Body of pancreas (tissue), 4 donors: ENCODE measurements around the gene PTPRD. TPM values are rescaled to one million over a fixed set of nuclear protein-coding genes. Genes with fewer than 3 reads are reported as not detected.

ENCODE experiments used
- ATAC-seq: fragments of 150-250 bp; one replicate; pipeline ENCODE4 v1.9.1; 2016
- DNase-seq, 4 donors: peaks; one replicate each; pipeline ENCODE4 v3.0.0-alpha.2; 2019
- H3K27ac ChIP-seq, 4 donors: fragments of 200-600 bp; sonication (generic); 1 replicate in 3 of 4; 2 replicates in 1 of 4; pipeline versions ENCODE4 v1.5.1 to v1.6.1; 2016 to 2019; ENCODE audit warnings: mild to moderate bottlenecking in 1 of 4, mixed read lengths in 1 of 4, moderate library complexity in 1 of 4
- H3K27me3 ChIP-seq, 2 donors: fragments of 200-600 bp; sonication (generic); one replicate each; pipeline ENCODE4 v1.6.0; 2016; ENCODE audit warnings: mild to moderate bottlenecking in 1 of 2
- H3K36me3 ChIP-seq, 2 donors: fragments of 200-600 bp; sonication (generic); replicated peaks in 1 of 2; 2 replicates each; pipeline ENCODE4 v1.5.1; 2016; ENCODE audit warnings: low read depth in 2 of 2; ENCODE audit not compliant: insufficient read depth in 1 of 2
- H3K4me1 ChIP-seq: fragments of 200-600 bp; sonication (generic); one replicate; pipeline ENCODE4 v1.6.0; 2016
- H3K4me3 ChIP-seq, 2 donors: fragments of 200-600 bp; sonication (generic); 1 replicate in 1 of 2; 2 replicates in 1 of 2; pipeline ENCODE4 v1.5.1; 2016 to 2019
- H3K9me3 ChIP-seq, 3 donors: fragments of 200-600 bp; sonication (generic); 1 replicate in 2 of 3; 2 replicates in 1 of 3; pipeline ENCODE4 v1.5.1; 2016
- CTCF ChIP-seq, 7 experiments: fragments of 450-650 bp in 4 of 7; fragments of 200-600 bp in 3 of 7; sonication (generic) in 3 of 7; IDR thresholded peaks; one replicate each; pipeline ENCODE4 v1.5.1; 2016 to 2019; ENCODE audit warnings: antibody characterized with exemption in 7 of 7
- POLR2A ChIP-seq, 3 donors: fragments of 450-650 bp; IDR thresholded peaks; one replicate each; pipeline ENCODE4 v1.6.1; 2016; ENCODE audit warnings: antibody characterized with exemption in 3 of 3, mild to moderate bottlenecking in 2 of 3
- WGBS, 2 donors: methylation state at CpG; one replicate each; pipeline ENCODE4 v1.1.5; 2017; 5-methylcytosine and 5-hydroxymethylcytosine counted together
- intact Hi-C: fragments of 100-400 bp; cut with DNase I; formaldehyde crosslinking; loops from one replicate; pipeline ENCODE4 v1.15.1; 2023
- total RNA-seq, 2 donors: library from RNA; depleted of rRNA; stranded (reverse); fragments of >200 nt; gene quantifications; one replicate each; pipeline ENCODE4 v1.1.0, GENCODE V29; 2016

The PTPRD gene
- total RNA-seq, 2 donors from 2014 or later = 4.3 to 4.9 TPM

DNA sequence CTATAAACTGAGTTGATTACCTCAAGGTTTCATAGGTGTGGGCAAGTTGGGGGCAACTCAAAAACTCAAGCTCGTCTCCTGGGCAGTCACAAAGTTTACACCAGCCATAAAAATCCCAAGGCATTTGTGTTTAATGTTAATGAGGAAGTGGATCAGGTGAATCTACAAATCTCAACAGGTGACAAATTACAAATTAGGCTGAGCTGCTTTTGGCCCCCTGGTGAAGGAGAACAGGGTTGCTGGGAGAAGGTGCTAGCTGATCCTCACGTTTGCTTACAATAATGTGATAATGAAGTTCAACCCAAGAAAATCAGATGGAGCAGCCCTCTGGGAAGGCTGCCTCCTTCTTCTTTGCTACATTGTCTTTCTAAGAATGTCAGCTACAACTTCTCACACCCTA lies 2324.8 kb downstream of the PTPRD start:
- Histone ChIP-seq H3K36me3 (no peaks in the 10 kb centered on the region), H3K4me3 (no peak overlapping the region), H3K27me3 (no peaks in the 10 kb centered on the region), H3K27ac (peak overlapping the region in 3 of 4 donors; percentile 27 to 72 (median 62)), H3K4me1 (peaks cover 27% of the 10 kb centered on the region), H3K9me3 (no peaks in the 10 kb centered on the region)
- DNase-seq (no peak), ATAC-seq (peak; percentile 36)
- TF ChIP-seq POLR2A (IDR thresholded peaks at IDR 0.05) = no peak
- TF ChIP-seq CTCF (IDR thresholded peaks at IDR 0.05) = peak in 1 of 7 experiments; percentile 18
- intact Hi-C loops = no loop called here
- 6 to 21% methylated on average over 2 of the region's 2 CpGs for WGBS, 2 donors

- no peaks in the 10 kb centered on the region for H3K27me3 ChIP-seq
- no peak overlapping the region for H3K4me3 ChIP-seq
- 8 to 15% methylated on average over 2 of the region's 2 CpGs for WGBS, 2 donors
- intact Hi-C loops = no loop called here
- H3K4me1 ChIP-seq = peaks cover 27% of the 10 kb centered on the region
- peak overlapping the region in 3 of 4 donors; percentile 27 to 72 (median 62) for H3K27ac ChIP-seq
- ATAC-seq (peak; percentile 84), DNase-seq (peak in 1 of 4 donors; percentile 31)
- TF ChIP-seq POLR2A (IDR thresholded peaks at IDR 0.05) = no peak
- TF ChIP-seq CTCF (IDR thresholded peaks at IDR 0.05) = no peak
- H3K36me3 ChIP-seq = no peaks in the 10 kb centered on the region
- H3K9me3 ChIP-seq = no peaks in the 10 kb centered on the region
These were observed 2325.3 kb downstream of the PTPRD start for GRCh38 chr9:8287501-8287900.

DNA sequence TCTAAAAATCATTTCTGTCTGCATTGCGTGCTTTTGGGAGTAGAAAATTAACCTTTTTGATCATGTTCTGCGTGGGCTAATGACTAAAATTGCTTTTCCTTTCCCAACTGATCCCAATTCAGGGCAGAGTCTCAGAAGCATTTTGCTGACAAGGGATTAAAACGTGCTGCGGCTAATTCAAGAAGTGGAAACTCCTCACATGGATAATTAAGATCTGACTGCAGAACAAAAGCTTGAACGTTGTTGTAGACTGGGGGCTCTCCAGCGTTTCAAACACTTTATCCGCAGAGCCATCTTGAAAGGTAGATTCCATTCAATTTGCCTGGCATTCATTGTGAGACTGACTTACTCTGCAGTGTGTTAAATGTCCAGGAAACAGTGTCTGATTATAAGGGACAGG lies 2327.9 kb downstream of the PTPRD start:
- DNase-seq (no peak), ATAC-seq (no peak)
- WGBS, 2 donors = 77 to 85% methylated on average over 7 of the region's 7 CpGs
- no peak overlapping the region for H3K4me3 ChIP-seq
- no peaks in the 10 kb centered on the region for H3K9me3 ChIP-seq
- H3K27me3 ChIP-seq = no peaks in the 10 kb centered on the region
- peaks cover 27% of the 10 kb centered on the region for H3K4me1 ChIP-seq
- H3K36me3 ChIP-seq = no peaks in the 10 kb centered on the region
- no peak overlapping the region for H3K27ac ChIP-seq
- intact Hi-C loops = no loop called here
- TF ChIP-seq CTCF (IDR thresholded peaks at IDR 0.05) = no peak
- TF ChIP-seq POLR2A (IDR thresholded peaks at IDR 0.05) = no peak

DNA sequence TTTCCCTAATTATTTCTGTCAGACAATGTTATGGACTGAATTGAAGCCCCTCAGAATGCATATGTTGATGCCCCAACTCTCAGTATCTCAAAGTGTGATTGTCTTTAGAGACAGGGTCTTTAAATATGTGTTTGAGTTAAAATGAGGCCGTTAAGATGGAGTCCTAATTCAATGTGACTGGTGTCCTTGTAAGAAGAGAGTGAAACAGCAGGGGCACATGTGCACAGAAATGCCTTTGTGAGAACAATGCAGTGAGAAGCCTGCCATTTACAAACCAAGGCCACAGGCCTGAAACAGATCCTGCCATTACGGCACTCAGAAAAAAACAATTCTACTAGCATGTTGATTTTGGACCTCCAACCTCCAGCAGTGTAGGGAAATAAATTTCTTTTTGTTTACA lies 2330.3 kb downstream of the PTPRD start:
- intact Hi-C loops = no loop called here
- H3K27me3 ChIP-seq = no peaks in the 10 kb centered on the region
- no peaks in the 10 kb centered on the region for H3K9me3 ChIP-seq
- H3K4me1 ChIP-seq = peaks cover 9% of the 10 kb centered on the region
- ATAC-seq (no peak), DNase-seq (no peak)
- no peaks in the 10 kb centered on the region for H3K36me3 ChIP-seq
- 58 to 64% methylated on average over 2 of the region's 2 CpGs for WGBS, 2 donors
- H3K4me3 ChIP-seq = no peak overlapping the region
- H3K27ac ChIP-seq = no peak overlapping the region
- TF ChIP-seq POLR2A (IDR thresholded peaks at IDR 0.05) = no peak
- no peak for TF ChIP-seq CTCF (IDR thresholded peaks at IDR 0.05)

DNA sequence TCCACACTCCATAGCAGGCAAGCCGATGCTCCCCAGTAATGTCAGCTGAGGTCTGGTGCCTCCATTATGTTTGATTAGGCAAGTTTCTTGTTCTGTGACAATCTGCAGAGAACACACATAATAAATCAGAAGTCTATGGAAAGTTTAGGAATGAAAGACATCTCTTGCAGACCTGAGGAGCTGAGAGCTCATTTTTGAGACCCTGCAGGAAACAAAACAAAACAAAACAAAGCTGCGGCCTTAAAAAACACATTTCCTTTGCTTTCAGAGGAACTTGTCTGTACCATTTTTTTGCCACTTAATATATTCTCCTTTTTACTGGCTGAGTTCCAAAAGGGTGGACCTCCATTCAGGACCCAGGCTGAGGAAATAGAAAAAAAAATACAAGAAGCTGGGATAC lies 2332.0 kb downstream of the PTPRD start:
- no peak for TF ChIP-seq POLR2A (IDR thresholded peaks at IDR 0.05)
- TF ChIP-seq CTCF (IDR thresholded peaks at IDR 0.05) = no peak
- intact Hi-C loops = no loop called here
- DNase-seq = no peak

More for the DNA sequence above, 2332.0 kb downstream of the PTPRD start:
- H3K4me3 ChIP-seq = no peak overlapping the region
- H3K27me3 ChIP-seq = no peaks in the 10 kb centered on the region
- H3K27ac ChIP-seq = no peak overlapping the region
- no peaks in the 10 kb centered on the region for H3K4me1 ChIP-seq
- no peak for ATAC-seq
- WGBS, 2 donors = 84 to 98% methylated on average over 2 of the region's 2 CpGs
- H3K36me3 ChIP-seq = no peaks in the 10 kb centered on the region
- no peaks in the 10 kb centered on the region for H3K9me3 ChIP-seq
